Neuron (in vitro differentiated cells): ENCODE measurements around the gene TMEM255B.

ENCODE experiments used
- H2AFZ ChIP-seq: one replicate; pipeline ENCODE4 v1.6.1; 2013; ENCODE audit warnings: low read depth, mild to moderate bottlenecking, inconsistent platforms, low read length, moderate library complexity
- H3K27me3 ChIP-seq: one replicate; pipeline ENCODE4 v1.6.1; 2013; ENCODE audit warnings: low read length; ENCODE audit not compliant: insufficient read depth
- H3K36me3 ChIP-seq: one replicate; pipeline ENCODE4 v1.6.1; 2013; ENCODE audit warnings: low read length; ENCODE audit not compliant: insufficient read depth
- H3K4me1 ChIP-seq: one replicate; pipeline ENCODE4 v1.6.1; 2013; ENCODE audit warnings: low read length; ENCODE audit not compliant: insufficient read depth
- H3K4me3 ChIP-seq: 2 replicates; pipeline ENCODE4 v1.5.1; 2013; ENCODE audit warnings: mild to moderate bottlenecking, low read length, moderate library complexity
- H3K9me3 ChIP-seq: one replicate; pipeline ENCODE4 v1.6.1; 2013; ENCODE audit warnings: low read length

The TMEM255B gene

DNA sequence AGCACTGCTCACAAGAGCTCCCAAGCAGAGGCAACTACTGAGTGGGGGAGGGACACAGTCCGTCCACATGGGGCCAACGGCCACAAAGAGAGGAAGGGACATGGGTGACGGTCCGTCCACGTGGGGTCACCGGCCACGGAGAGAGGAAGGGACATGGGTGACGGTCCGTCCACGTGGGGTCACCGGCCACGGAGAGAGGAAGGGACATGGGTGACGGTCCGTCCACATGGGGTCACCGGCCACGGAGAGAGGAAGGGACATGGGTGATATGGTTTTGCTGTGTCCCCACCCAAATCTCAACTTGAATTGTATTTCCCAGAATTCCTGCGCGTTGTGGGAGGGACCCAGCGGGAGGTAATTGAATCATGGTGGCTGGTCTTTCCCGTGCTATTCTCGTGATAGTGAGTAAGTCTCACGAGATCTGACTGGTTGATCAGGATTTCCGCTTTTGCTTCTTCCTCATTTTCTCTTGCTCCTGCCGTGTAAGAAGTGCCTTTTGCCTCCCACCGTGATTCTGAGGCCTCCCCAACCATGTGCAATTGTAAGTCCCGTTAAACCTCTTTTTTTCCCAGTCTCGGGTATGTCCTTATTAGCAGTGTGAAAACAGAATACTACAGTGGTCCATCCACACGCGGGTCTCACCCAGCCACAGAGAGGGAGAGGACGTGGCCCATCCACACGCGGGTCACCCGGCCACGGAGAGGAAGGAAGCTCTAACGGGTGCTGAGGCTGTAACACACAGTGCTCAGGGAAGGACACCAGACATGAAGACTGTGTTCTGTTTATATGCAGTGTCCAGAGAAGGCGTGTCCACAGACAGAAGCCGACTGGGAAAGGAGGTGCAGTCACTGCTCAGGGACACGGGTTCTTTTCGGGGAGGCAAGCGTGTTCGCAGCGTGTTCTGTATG lies 56.4 kb downstream of the TMEM255B start:
- Histone ChIP-seq H3K4me3 (no peak overlapping the region), H3K27me3 (no peaks in the 10 kb centered on the region), H3K36me3 (no peaks in the 10 kb centered on the region), H2AFZ (no peak overlapping the region), H3K9me3 (no peaks in the 10 kb centered on the region), H3K4me1 (peaks cover 6% of the 10 kb centered on the region)

DNA sequence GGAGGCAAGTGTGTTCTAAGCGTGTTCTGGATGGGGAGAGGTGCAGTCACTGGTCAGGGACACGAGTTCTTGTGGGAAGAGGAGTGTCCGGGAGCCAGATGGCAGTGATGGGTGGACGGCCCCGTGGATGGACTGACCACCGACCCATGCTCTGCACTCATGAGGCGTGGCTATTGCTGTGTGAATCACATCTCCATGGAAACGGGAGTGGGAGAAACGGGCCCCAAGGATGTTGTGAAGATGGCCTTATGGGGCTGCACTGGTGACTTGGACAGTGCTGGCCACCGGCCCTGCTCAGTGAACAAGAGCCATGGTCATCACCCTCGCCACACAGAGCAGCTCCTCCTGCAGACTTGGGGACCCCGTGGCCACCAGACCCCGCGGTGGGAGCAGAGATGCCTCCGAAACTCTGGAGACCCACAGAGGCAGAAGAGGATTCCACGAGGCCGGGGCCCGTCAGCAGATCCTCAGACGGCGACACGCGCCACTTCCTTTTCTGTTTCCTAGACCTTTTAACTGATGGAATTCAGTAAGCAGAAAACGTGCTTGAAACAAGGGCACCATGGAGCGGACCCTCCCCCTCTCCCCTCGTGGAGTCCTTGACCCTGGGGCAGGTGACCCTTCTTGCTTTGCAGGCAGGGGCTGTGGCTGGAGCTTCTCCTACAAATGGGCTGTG lies 57.4 kb downstream of the TMEM255B start:
- Histone ChIP-seq H3K4me1 (peaks cover 6% of the 10 kb centered on the region), H3K36me3 (no peaks in the 10 kb centered on the region), H2AFZ (no peak overlapping the region), H3K27me3 (no peaks in the 10 kb centered on the region), H3K9me3 (no peaks in the 10 kb centered on the region), H3K4me3 (no peak overlapping the region)

DNA sequence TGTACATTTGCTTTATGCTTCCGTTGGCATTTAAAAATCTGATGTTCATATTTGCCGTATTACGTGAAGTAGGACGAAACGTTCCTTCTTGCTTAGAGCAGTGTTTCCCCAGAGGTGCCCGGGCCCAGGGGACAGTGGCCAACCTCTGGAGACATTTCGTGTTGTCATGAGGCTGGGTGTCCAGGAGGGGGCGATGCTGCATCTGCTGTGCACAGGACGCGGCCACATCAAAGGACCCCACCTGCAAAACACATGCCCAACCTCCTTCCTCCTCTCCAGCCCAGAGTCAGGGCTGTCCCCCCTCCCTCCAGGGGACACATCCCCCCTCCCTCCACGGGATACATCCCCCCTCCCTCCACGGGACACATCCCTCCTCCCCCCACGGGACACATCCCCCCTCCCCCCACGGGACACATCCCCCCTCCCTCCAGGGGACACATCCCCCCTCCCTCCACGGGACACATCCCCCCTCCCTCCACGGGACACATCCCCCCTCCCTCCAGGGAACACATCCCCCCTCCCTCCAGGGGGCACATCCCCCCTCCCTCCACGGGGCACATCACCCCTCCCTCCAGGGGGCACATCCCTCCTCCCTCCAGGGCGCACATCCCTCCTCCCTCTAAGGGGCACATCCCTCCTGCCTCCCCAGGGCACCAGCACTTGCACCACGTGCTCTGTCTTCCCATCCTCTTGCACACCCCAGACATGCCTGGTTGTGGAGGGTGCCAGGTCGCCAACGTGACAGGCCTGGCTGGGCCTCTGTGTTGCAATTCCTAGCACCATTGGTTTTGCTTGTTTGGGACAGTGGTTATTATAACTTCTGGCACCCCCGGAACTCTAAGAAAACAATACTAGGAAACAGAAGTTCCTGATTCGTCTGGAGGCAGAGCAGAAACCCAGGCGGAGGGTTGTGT lies 58.2 kb downstream of the TMEM255B start:
- no peaks in the 10 kb centered on the region for H3K36me3 ChIP-seq
- no peak overlapping the region for H2AFZ ChIP-seq
- H3K9me3 ChIP-seq: no peaks in the 10 kb centered on the region
- H3K4me3 ChIP-seq: no peak overlapping the region
- no peaks in the 10 kb centered on the region for H3K27me3 ChIP-seq
- H3K4me1 ChIP-seq: peaks cover 6% of the 10 kb centered on the region

GRCh38 chr13:113817860-113818691 lies 59.0 kb downstream of the TMEM255B start:
- H3K9me3 ChIP-seq: no peaks in the 10 kb centered on the region
- no peak overlapping the region for H2AFZ ChIP-seq
- peaks cover 6% of the 10 kb centered on the region for H3K4me1 ChIP-seq
- H3K36me3 ChIP-seq: no peaks in the 10 kb centered on the region
- no peaks in the 10 kb centered on the region for H3K27me3 ChIP-seq
- H3K4me3 ChIP-seq: no peak overlapping the region

GRCh38 chr13:113818700-113819295 lies 59.8 kb downstream of the TMEM255B start:
- H3K4me3 ChIP-seq: no peak overlapping the region
- H3K9me3 ChIP-seq: no peaks in the 10 kb centered on the region
- H2AFZ ChIP-seq: no peak overlapping the region
- no peaks in the 10 kb centered on the region for H3K36me3 ChIP-seq
- H3K4me1 ChIP-seq: peaks cover 6% of the 10 kb centered on the region
- H3K27me3 ChIP-seq: no peaks in the 10 kb centered on the region

- no peak overlapping the region for H3K4me3 ChIP-seq
- H3K36me3 ChIP-seq: no peaks in the 10 kb centered on the region
- H3K4me1 ChIP-seq: peaks cover 6% of the 10 kb centered on the region
- no peaks in the 10 kb centered on the region for H3K27me3 ChIP-seq
- no peak overlapping the region for H2AFZ ChIP-seq
- H3K9me3 ChIP-seq: no peaks in the 10 kb centered on the region
Measured at GRCh38 chr13:113819341-113819730, 60.3 kb downstream of the TMEM255B start.

GRCh38 chr13:113819731-113820715 lies 61.0 kb downstream of the TMEM255B start:
- no peak overlapping the region for H3K4me3 ChIP-seq
- H3K9me3 ChIP-seq: no peaks in the 10 kb centered on the region
- H3K36me3 ChIP-seq: no peaks in the 10 kb centered on the region
- peaks cover 6% of the 10 kb centered on the region for H3K4me1 ChIP-seq
- H2AFZ ChIP-seq: no peak overlapping the region
- no peaks in the 10 kb centered on the region for H3K27me3 ChIP-seq

GRCh38 chr13:113820813-113821651 lies 62.0 kb downstream of the TMEM255B start:
- no peak overlapping the region for H3K4me3 ChIP-seq

DNA sequence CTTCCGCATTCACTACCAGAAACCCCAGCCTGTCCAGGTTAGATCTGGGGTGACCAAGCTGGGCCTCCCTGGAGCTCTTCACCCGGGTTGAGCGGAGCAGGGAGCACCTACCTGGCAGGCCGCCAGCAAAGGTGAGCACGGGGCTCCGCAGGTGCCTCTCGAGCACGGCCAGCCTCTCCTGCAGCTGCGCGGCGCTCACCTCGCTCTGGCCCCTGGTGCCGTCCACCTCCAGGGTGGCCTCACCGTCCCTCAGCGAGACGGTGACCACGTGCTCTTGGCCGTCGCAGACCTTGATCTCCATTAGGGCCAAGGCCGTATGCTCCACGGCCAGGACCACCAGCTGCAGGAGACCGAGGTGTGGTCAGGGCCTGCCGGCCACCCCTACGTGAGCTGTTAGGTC lies 62.8 kb downstream of the TMEM255B start:
- Histone ChIP-seq H2AFZ (no peak overlapping the region), H3K9me3 (no peaks in the 10 kb centered on the region), H3K4me1 (no peaks in the 10 kb centered on the region), H3K36me3 (no peaks in the 10 kb centered on the region), H3K4me3 (no peak overlapping the region), H3K27me3 (no peaks in the 10 kb centered on the region)

More at GRCh38 chr13:113820813-113821651, 62.0 kb downstream of the TMEM255B start:
- H2AFZ ChIP-seq: no peak overlapping the region
- H3K27me3 ChIP-seq: no peaks in the 10 kb centered on the region
- H3K36me3 ChIP-seq: no peaks in the 10 kb centered on the region
- no peaks in the 10 kb centered on the region for H3K9me3 ChIP-seq
- H3K4me1 ChIP-seq: peaks cover 6% of the 10 kb centered on the region

GRCh38 chr13:113822266-113822665 lies 63.2 kb downstream of the TMEM255B start:
- H3K9me3 ChIP-seq: no peaks in the 10 kb centered on the region
- H3K4me1 ChIP-seq: no peaks in the 10 kb centered on the region
- no peaks in the 10 kb centered on the region for H3K27me3 ChIP-seq
- H3K4me3 ChIP-seq: no peak overlapping the region
- no peak overlapping the region for H2AFZ ChIP-seq
- H3K36me3 ChIP-seq: no peaks in the 10 kb centered on the region
